Activated naive CD8-positive, alpha-beta T cell treated with anti-CD3 and anti-CD28 coated beads, Interleukin-2, amount 10 ng/mL, durations not matched to agents 7 days and 5 days (primary cell): ENCODE measurements around the gene GPR137B. TPM values are rescaled to one million over a fixed set of nuclear protein-coding genes. Genes with fewer than 3 reads are reported as not detected.

Experiments used
- ATAC-seq: fragments of 150-1000 bp; cut with Tn5 transposase; one replicate; pipeline ENCODE4 v1.10.0; 2021; ENCODE audit warnings: low read depth, moderate library complexity
- POLR2A ChIA-PET: fragments of 350-600 bp; sonication (Branson Sonifier 250); formaldehyde crosslinking; loops from one replicate; lab custom pipeline; 2021; ENCODE audit warnings: antibody characterized with exemption; lab: Charles Lee
- DNase-seq: peaks from one replicate; pipeline ENCODE4 v3.0.0; 2021
- H3K27ac Mint-ChIP-seq: one replicate; pipeline ENCODE4 v1.8.0; 2022; ENCODE audit warnings: mild to moderate bottlenecking, mixed read lengths
- H3K27me3 Mint-ChIP-seq: one replicate; pipeline ENCODE4 v1.8.0; 2022; ENCODE audit warnings: mild to moderate bottlenecking, moderate library complexity, mixed read lengths
- H3K36me3 Mint-ChIP-seq: one replicate; pipeline ENCODE4 v1.8.0; 2021; ENCODE audit warnings: mild to moderate bottlenecking, mixed read lengths
- H3K4me1 Mint-ChIP-seq: one replicate; pipeline ENCODE4 v1.8.0; 2021; ENCODE audit warnings: mixed read lengths
- H3K4me3 Mint-ChIP-seq: one replicate; pipeline ENCODE4 v1.8.0; 2022; ENCODE audit warnings: mild to moderate bottlenecking, moderate library complexity, mixed read lengths
- H3K9me3 Mint-ChIP-seq: one replicate; pipeline ENCODE4 v1.8.0; 2021; ENCODE audit warnings: mixed read lengths
- total RNA-seq, 2 experiments: library from RNA; stranded (reverse); gene quantifications; one replicate each; pipeline ENCODE4 v1.2.3, GENCODE V29; 2021

The GPR137B gene
- total RNA-seq, 2 experiments from 2014 or later = 8.8 to 9.3 TPM

- Mint-ChIP-seq H3K4me3 (no peak overlapping the region), H3K36me3 (no peaks in the 10 kb centered on the region)
Measured at GRCh38 chr1:236127045-236127444, 15.3 kb upstream of the GPR137B start.

DNA sequence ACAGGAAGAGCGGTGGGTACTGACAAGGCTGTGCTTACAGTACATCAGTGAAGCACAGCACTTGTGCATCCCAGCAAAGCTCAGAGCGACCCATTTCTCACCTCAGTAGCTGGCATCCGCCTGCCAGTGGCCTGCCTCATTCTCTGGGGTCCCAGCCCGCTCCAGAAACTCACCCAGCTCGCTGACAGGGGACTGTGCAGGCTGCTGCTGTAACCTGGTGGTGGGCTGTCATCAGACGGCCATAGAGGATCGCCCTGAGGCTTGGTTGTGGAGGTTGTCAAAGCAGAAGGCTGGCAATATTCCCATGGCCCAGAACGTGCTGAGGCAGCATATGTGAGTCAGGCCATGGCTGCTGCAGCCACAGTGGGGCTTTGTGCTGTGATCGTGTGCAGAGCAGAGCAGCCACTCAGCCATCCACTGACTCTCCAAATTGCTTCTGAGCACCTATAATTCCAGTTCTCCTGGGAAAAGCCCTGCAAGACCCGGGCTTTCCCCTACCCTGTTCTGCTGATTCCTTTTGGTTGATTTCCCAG is 13.6 kb upstream of the GPR137B start:
- Mint-ChIP-seq H3K9me3 (no peaks in the 10 kb centered on the region), H3K36me3 (no peaks in the 10 kb centered on the region), H3K4me1 (no peaks in the 10 kb centered on the region), H3K27me3 (peaks cover 34% of the 10 kb centered on the region), H3K4me3 (no peak overlapping the region), H3K27ac (no peak overlapping the region)
- no peak for DNase-seq
- no peak for ATAC-seq
- POLR2A ChIA-PET = no interaction called here

More at GRCh38 chr1:236127045-236127444, 15.3 kb upstream of the GPR137B start:
- no peak for ATAC-seq
- POLR2A ChIA-PET = no interaction called here
- no peaks in the 10 kb centered on the region for H3K9me3 Mint-ChIP-seq
- peaks cover 3% of the 10 kb centered on the region for H3K4me1 Mint-ChIP-seq
- no peak overlapping the region for H3K27ac Mint-ChIP-seq
- H3K27me3 Mint-ChIP-seq = peaks cover 28% of the 10 kb centered on the region
- no peak for DNase-seq

GRCh38 chr1:236129306-236129705 is 13.0 kb upstream of the GPR137B start:
- Mint-ChIP-seq H3K27ac (no peak overlapping the region), H3K36me3 (no peaks in the 10 kb centered on the region), H3K9me3 (no peaks in the 10 kb centered on the region), H3K4me3 (no peak overlapping the region), H3K4me1 (no peaks in the 10 kb centered on the region), H3K27me3 (peaks cover 37% of the 10 kb centered on the region)
- DNase-seq = no peak
- no peak for ATAC-seq
- POLR2A ChIA-PET = no interaction called here

DNA sequence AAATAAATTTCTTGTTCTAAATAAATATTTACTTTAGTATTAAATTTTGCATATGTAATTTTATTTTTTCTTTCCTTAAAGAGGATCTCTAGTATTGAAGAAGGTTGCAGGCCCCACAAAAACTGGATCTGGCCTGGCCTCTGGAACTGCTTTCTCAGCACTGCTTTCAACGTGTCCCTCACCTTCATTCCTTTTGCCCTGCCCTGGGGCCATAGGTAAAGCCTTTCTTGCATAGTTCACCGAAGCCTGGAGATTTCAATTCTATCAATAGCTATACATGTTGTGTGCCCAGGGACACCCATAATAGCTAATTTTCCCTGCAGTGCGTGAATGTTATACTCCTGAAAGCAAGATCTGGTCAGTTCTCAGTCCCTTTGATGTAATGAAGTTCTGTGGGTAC is 12.0 kb upstream of the GPR137B start:
- POLR2A ChIA-PET = no interaction called here
- H3K36me3 Mint-ChIP-seq = no peaks in the 10 kb centered on the region
- ATAC-seq (no peak), DNase-seq (no peak)
- no peak overlapping the region for H3K4me3 Mint-ChIP-seq
- no peak overlapping the region for H3K27ac Mint-ChIP-seq
- peaks cover 44% of the 10 kb centered on the region for H3K27me3 Mint-ChIP-seq
- H3K4me1 Mint-ChIP-seq = no peaks in the 10 kb centered on the region
- no peaks in the 10 kb centered on the region for H3K9me3 Mint-ChIP-seq

GRCh38 chr1:236131916-236132315 is 10.4 kb upstream of the GPR137B start:
- no peaks in the 10 kb centered on the region for H3K9me3 Mint-ChIP-seq
- peaks cover 40% of the 10 kb centered on the region for H3K27me3 Mint-ChIP-seq
- H3K27ac Mint-ChIP-seq = no peak overlapping the region
- POLR2A ChIA-PET = no interaction called here
- no peak overlapping the region for H3K4me3 Mint-ChIP-seq
- no peaks in the 10 kb centered on the region for H3K4me1 Mint-ChIP-seq
- ATAC-seq (no peak), DNase-seq (no peak)
- no peaks in the 10 kb centered on the region for H3K36me3 Mint-ChIP-seq

DNA sequence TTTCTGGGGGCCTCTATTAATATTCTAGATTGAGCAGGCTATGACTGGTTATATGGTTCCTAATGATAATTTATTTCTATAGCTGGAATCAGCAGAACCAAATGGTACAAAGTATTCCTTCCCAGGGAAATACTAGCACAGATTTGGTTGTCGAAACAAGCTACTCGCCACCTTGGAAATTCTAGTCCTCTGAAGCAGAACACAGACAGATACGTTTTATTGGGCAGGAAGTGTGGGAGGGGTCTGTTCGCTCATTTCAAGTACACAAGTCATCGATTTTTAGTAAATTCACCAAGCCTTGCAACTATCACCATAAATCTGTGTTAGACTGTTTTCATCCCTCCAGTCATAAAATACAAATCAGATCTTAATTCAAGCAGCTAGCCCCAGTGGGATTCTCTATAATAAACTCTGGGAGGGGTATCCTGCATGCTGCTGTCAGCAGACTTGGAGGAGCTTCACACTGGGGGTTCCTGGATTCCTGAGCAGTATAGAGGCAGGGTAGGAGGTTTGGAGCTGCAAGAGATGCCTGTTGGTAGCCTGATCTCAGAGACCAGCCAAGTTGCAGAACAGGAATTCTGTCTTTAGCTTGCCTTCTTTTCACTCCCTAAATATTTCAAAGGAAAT is 9.8 kb upstream of the GPR137B start:
- H3K4me1 Mint-ChIP-seq = no peaks in the 10 kb centered on the region
- H3K36me3 Mint-ChIP-seq = no peaks in the 10 kb centered on the region
- H3K4me3 Mint-ChIP-seq = no peak overlapping the region
- DNase-seq (no peak), ATAC-seq (no peak)
- POLR2A ChIA-PET = no interaction called here
- H3K27ac Mint-ChIP-seq = no peak overlapping the region
- H3K27me3 Mint-ChIP-seq = peaks cover 43% of the 10 kb centered on the region
- H3K9me3 Mint-ChIP-seq = no peaks in the 10 kb centered on the region

DNA sequence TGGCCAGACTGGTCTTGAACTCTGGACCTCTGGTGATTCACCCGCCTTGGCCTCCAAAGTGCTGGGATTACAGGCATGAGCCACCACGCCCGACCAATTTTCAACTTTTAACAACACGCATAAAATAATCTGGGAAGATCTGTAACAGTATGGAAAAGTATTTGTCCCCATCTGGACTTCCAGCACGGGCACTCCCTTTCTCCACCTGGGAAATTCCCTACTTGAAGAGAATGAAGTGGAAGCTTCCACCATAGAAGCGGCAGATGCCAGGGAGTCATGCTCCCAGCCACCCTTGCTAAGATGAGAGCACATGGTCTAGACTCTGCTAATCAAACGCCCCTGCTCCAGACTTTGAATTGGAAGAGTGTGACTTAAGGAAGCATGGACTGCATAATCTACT is 9.0 kb upstream of the GPR137B start:
- ATAC-seq = no peak
- POLR2A ChIA-PET = no interaction called here
- H3K27me3 Mint-ChIP-seq = peaks cover 45% of the 10 kb centered on the region

GRCh38 chr1:236133802-236134201 is 8.5 kb upstream of the GPR137B start:
- H3K27me3 Mint-ChIP-seq = peaks cover 50% of the 10 kb centered on the region
- H3K9me3 Mint-ChIP-seq = no peaks in the 10 kb centered on the region
- H3K36me3 Mint-ChIP-seq = no peaks in the 10 kb centered on the region
- DNase-seq (no peak), ATAC-seq (no peak)
- H3K4me1 Mint-ChIP-seq = no peaks in the 10 kb centered on the region
- POLR2A ChIA-PET = no interaction called here
- H3K4me3 Mint-ChIP-seq = no peak overlapping the region
- no peak overlapping the region for H3K27ac Mint-ChIP-seq

More for the DNA sequence above, 9.0 kb upstream of the GPR137B start:
- H3K4me3 Mint-ChIP-seq = no peak overlapping the region
- no peak overlapping the region for H3K27ac Mint-ChIP-seq
- H3K9me3 Mint-ChIP-seq = no peaks in the 10 kb centered on the region
- no peaks in the 10 kb centered on the region for H3K36me3 Mint-ChIP-seq
- DNase-seq = no peak
- no peaks in the 10 kb centered on the region for H3K4me1 Mint-ChIP-seq

GRCh38 chr1:236137285-236137852 is 5.0 kb upstream of the GPR137B start:
- H3K9me3 Mint-ChIP-seq = no peaks in the 10 kb centered on the region
- no peaks in the 10 kb centered on the region for H3K4me1 Mint-ChIP-seq
- no peak for DNase-seq
- peaks cover 57% of the 10 kb centered on the region for H3K27me3 Mint-ChIP-seq
- no peak overlapping the region for H3K27ac Mint-ChIP-seq
- H3K4me3 Mint-ChIP-seq = no peak overlapping the region
- POLR2A ChIA-PET = no interaction called here
- ATAC-seq = no peak
- no peaks in the 10 kb centered on the region for H3K36me3 Mint-ChIP-seq

- H3K4me1 Mint-ChIP-seq = peaks cover 8% of the 10 kb centered on the region
- no peak overlapping the region for H3K27ac Mint-ChIP-seq
- peaks cover 1% of the 10 kb centered on the region for H3K36me3 Mint-ChIP-seq
- H3K9me3 Mint-ChIP-seq = no peaks in the 10 kb centered on the region
- DNase-seq (no peak), ATAC-seq (no peak)
- peaks cover 50% of the 10 kb centered on the region for H3K27me3 Mint-ChIP-seq
- no peak overlapping the region for H3K4me3 Mint-ChIP-seq
- POLR2A ChIA-PET = no interaction called here
Measured at GRCh38 chr1:236139495-236139894, 2.8 kb upstream of the GPR137B start.

DNA sequence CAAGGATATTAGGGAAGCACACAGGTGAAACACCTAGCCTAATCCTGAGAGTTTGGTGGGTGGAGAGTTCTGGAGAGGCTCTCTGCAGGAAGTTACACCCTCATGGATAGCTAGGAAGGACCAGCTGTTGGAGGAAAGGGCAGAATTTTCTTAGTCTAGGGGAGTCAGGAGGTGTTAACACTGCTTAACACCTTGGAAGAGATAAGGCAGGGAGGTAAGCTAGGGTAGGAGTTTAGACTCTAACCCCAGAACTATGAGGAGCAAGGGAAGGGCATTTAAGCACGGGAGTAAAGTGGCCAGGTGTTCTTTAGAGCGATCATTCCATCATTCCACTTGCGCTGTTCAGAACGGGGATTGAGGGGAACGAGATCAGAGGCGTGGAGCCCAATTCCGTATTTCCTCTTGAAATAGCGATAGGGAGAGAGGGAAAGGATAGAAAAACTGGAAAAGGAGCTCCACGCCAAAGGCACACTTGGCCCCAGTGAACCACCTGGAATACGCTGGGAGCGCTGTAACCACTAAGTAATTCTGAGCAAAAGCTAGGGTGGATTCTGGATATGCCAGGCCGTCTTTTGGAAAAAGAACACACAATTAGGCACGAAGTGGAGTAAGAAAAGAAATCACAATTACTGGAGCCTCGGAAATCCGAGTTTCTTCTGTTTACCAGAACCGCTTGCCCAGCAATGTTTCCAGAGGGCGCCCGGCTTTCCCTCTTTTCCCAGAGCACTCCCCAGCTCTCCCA is 1.5 kb upstream of the GPR137B start:
- H3K27ac Mint-ChIP-seq = no peak overlapping the region
- POLR2A ChIA-PET = no interaction called here
- H3K4me3 Mint-ChIP-seq = peak overlapping the region; percentile 79
- H3K9me3 Mint-ChIP-seq = no peaks in the 10 kb centered on the region
- peaks cover 1% of the 10 kb centered on the region for H3K36me3 Mint-ChIP-seq
- no peak for ATAC-seq
- peaks cover 8% of the 10 kb centered on the region for H3K4me1 Mint-ChIP-seq
- H3K27me3 Mint-ChIP-seq = peaks cover 42% of the 10 kb centered on the region
- DNase-seq = no peak

DNA sequence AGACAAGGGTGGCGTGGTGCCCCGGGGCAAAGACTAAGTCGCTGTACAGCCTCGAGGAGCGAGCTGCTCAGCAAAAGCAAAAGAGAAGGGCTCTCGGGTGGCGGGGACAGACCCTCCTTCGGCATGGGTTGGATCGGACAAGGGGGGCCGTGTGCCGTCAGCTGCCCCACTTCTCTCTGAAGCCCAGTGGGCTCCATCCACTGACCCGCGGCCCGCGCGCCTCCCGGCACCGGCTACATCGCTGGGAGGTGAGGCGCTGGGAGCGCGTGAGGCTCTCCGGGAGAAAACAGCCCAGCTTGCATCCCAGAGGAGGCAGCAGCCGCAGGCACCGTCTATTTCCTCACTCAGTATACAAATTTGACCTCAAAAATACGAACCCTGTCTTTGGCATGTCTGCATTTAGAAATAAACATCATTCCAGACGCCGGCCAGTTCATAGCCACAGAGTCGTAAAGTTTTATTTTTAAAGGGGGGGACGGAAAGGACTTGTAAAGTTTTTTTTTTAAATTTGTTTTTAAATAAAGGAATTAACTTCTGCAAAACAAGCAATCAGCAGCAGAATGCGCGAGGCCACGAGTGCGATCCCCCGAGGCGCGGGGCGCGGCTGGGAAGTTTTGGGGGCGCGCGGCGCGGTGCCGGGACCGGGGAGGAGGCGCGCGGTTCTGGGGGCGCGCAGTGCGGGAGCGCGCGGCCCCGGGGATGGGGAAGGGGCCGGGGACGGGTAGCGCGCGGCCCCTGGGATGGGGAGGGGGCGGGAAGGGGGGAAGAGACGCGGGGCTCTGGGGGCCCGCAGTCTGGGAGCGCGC is 689 bp upstream of the GPR137B start:
- peak; percentile 47 for DNase-seq
- peaks cover 8% of the 10 kb centered on the region for H3K4me1 Mint-ChIP-seq
- peaks cover 42% of the 10 kb centered on the region for H3K27me3 Mint-ChIP-seq
- peak; percentile 2 for ATAC-seq
- peaks cover 1% of the 10 kb centered on the region for H3K36me3 Mint-ChIP-seq
- H3K4me3 Mint-ChIP-seq = peak overlapping the region; percentile 79
- H3K9me3 Mint-ChIP-seq = no peaks in the 10 kb centered on the region
- peak overlapping the region; percentile 55 for H3K27ac Mint-ChIP-seq
- POLR2A ChIA-PET = no interaction called here
